Liver (tissue), 3 donors: ENCODE measurements around the gene SIK1.
"Not testable (repeated sequence)": the region's sequence is repeated elsewhere in the genome, so short reads cannot be mapped to it uniquely, and the experiment has no call there.

Experiments
- CTCF ChIP-seq: fragments of 150-350 bp; IDR thresholded peaks from 2 replicates; pipeline ENCODE4 v1.5.1; 2017; ENCODE audit warnings: improper control_type of control experiment, low read depth, low read length; ENCODE audit not compliant: missing input control
- EGR1 ChIP-seq, 2 donors: IDR thresholded peaks; 2 replicates each; pipeline ENCODE4 v1.6.1; 2016 to 2018; ENCODE audit warnings: antibody characterized with exemption in 2 of 2, low read depth in 2 of 2
- FOXA1 ChIP-seq: IDR thresholded peaks from 2 replicates; pipeline ENCODE4 v1.6.1; 2016; ENCODE audit warnings: antibody characterized with exemption
- GABPA ChIP-seq, 2 donors: IDR thresholded peaks in 1 of 2; conservative IDR thresholded peaks in 1 of 2; 2 replicates each; pipeline ENCODE4 v1.6.1; 2016; ENCODE audit warnings: antibody characterized with exemption in 2 of 2, mild to moderate bottlenecking in 1 of 2, moderate library complexity in 1 of 2
- HNF4G ChIP-seq: IDR thresholded peaks from 2 replicates; pipeline ENCODE4 v1.6.1; 2016; ENCODE audit warnings: antibody characterized with exemption
- JUND ChIP-seq, 2 donors: IDR thresholded peaks; 2 replicates each; pipeline ENCODE4 v1.6.1; 2016; ENCODE audit warnings: antibody characterized with exemption in 2 of 2
- MAX ChIP-seq: IDR thresholded peaks from 2 replicates; pipeline ENCODE4 v1.6.1; 2016; ENCODE audit warnings: antibody characterized with exemption
- NR2F2 ChIP-seq: IDR thresholded peaks from 2 replicates; pipeline ENCODE4 v1.6.1; 2016; ENCODE audit warnings: antibody characterized with exemption
- RAD21 ChIP-seq, 2 donors: IDR thresholded peaks; 2 replicates each; pipeline ENCODE4 v1.6.1; 2016; ENCODE audit warnings: antibody characterized with exemption in 2 of 2, mild to moderate bottlenecking in 2 of 2
- REST ChIP-seq: IDR thresholded peaks from 2 replicates; pipeline ENCODE4 v1.6.1; 2016; ENCODE audit warnings: antibody characterized with exemption, mild to moderate bottlenecking
- SP1 ChIP-seq: IDR thresholded peaks from 2 replicates; pipeline ENCODE4 v1.6.1; 2018; ENCODE audit warnings: antibody characterized with exemption, mild to moderate bottlenecking
- YY1 ChIP-seq: IDR thresholded peaks from 2 replicates; pipeline ENCODE4 v1.6.1; 2016; ENCODE audit warnings: antibody characterized with exemption, mild to moderate bottlenecking
- ZBTB33 ChIP-seq: IDR thresholded peaks from 2 replicates; pipeline ENCODE4 v1.6.1; 2016; ENCODE audit warnings: antibody characterized with exemption
- donor health status: healthy.
- donor health status: healthy.

- not testable (repeated sequence) for TF ChIP-seq ZBTB33; CTCF; YY1; EGR1 (IDR thresholded peaks at IDR 0.05; ENCODE audit: low read depth in 2 of 2); JUND (IDR thresholded peaks at IDR 0.05); REST; NR2F2; SP1; FOXA1; HNF4G; GABPA (IDR thresholded peaks at IDR 0.05 in 1 of 2, conservative IDR thresholded peaks at IDR 0.05 in 1 of 2); RAD21 (IDR thresholded peaks at IDR 0.05); MAX
Observed at GRCh38 chr21:43446277-43446932, 19.5 kb upstream of the SIK1 start.
